Kidney (tissue), 14 donors: Measurements from ENCODE around the gene KCNN3. TPM values are rescaled to one million over a fixed set of nuclear protein-coding genes. Genes with fewer than 3 reads are reported as not detected.
A peak's percentile ranks its signal among the peaks of the same experiment; 100 is the strongest.
"Not testable (repeated sequence)": the region's sequence is repeated elsewhere in the genome, so short reads cannot be mapped to it uniquely, and the experiment has no call there.

ENCODE experiments used
- DNase-seq, 5 donors: peaks; one replicate each; pipeline ENCODE4 v3.0.0-alpha.2; 2013 to 2020
- FAIRE-seq: peaks from 2 replicates; lab custom pipeline; 2012; peaks lifted over from hg19 to GRCh38; lab: Jason Lieb, UNC
- H3K27ac ChIP-seq, 2 donors: one replicate each; pipeline ENCODE4 v1.7.0; 2013; ENCODE audit warnings: low read depth in 2 of 2, low read length in 2 of 2, inconsistent platforms in 1 of 2
- H3K27me3 ChIP-seq: one replicate; pipeline ENCODE4 v1.7.1; 2013; ENCODE audit warnings: low read length, inconsistent platforms; ENCODE audit not compliant: control insufficient read depth, insufficient read depth
- H3K36me3 ChIP-seq, 3 donors: one replicate each; pipeline versions ENCODE4 v1.7.0 to v1.7.1; 2013; ENCODE audit warnings: low read length in 3 of 3, control low read depth in 1 of 3, inconsistent platforms in 1 of 3; ENCODE audit not compliant: insufficient read depth in 3 of 3, control insufficient read depth in 2 of 3
- H3K4me1 ChIP-seq, 3 donors: one replicate each; pipeline versions ENCODE4 v1.7.0 to v1.7.1; 2013; ENCODE audit warnings: low read length in 3 of 3, inconsistent platforms in 1 of 3, low read depth in 1 of 3; ENCODE audit not compliant: control insufficient read depth in 2 of 3, insufficient read depth in 2 of 3
- H3K4me3 ChIP-seq, 3 donors: one replicate each; pipeline versions ENCODE4 v1.7.0 to v1.8.1; 2013; ENCODE audit warnings: low read length in 3 of 3, control low read depth in 1 of 3, inconsistent platforms in 1 of 3
- H3K9ac ChIP-seq, 3 donors: one replicate each; pipeline versions ENCODE4 v1.7.0 to v1.7.1; 2013; ENCODE audit warnings: low read length in 3 of 3, control low read depth in 1 of 3, inconsistent platforms in 1 of 3
- H3K9me3 ChIP-seq, 3 donors: one replicate each; pipeline versions ENCODE4 v1.7.0 to v1.7.1; 2013; ENCODE audit warnings: low read length in 3 of 3, control low read depth in 1 of 3, inconsistent platforms in 1 of 3; ENCODE audit not compliant: control insufficient read depth in 2 of 3, insufficient read depth in 1 of 3
- intact Hi-C: fragments of 100-400 bp; cut with DNase I; formaldehyde crosslinking; loops from one replicate; pipeline ENCODE4 v1.11.1; 2022
- polyA plus RNA-seq: library from polyadenylated mRNA; stranded (reverse); fragments of 350-450 nt; fragmentation: Illumina TruSeq; extraction: RNeasy Lipid Tissue Mini Kit (QIAGEN cat#74804); gene quantifications from one replicate; pipeline ENCODE4 v1.2.3, GENCODE V29; 2014; ENCODE audit warnings: low read depth, low replicate concordance; ENCODE audit not compliant: insufficient read depth
- total RNA-seq: library from RNA; stranded (reverse); fragmentation: NEBNext Ultra II Directional; extraction: Animal tissue kit (Norgen Biotek cat#: 25700); gene quantifications from one replicate; pipeline ENCODE4 v1.2.1, GENCODE V29; 2021
- TF ChIP-seq, protein P1 (sequence below): IDR thresholded peaks from 3 replicates; pipeline ENCODE4 v1.5.1; 2012; ENCODE audit warnings: mild to moderate bottlenecking, moderate library complexity, borderline replicate concordance; ENCODE audit not compliant: insufficient read depth; ENCODE audit errors: extremely low read depth
- donor health status: control.
- donor health status: control.
- donor health status: control.
- donor health status: control.
- donor health status: control.
- donor health status: DM: yes; HTN: yes; CAD: no.
- donor health status: Normal renal cell carcinoma (clear cell type).

Gene KCNN3
- total and polyA plus RNA-seq, 2 donors from 2014 or later: 2.6 to 5.6 TPM

GRCh38 chr1:154674456-154674855 is 195.6 kb downstream of the KCNN3 start:
- H3K27ac ChIP-seq, DNase-seq, intact Hi-C loops: not testable (repeated sequence)

GRCh38 chr1:154672245-154672644 is 197.8 kb downstream of the KCNN3 start:
- intact Hi-C loops, H3K36me3 ChIP-seq, H3K27me3 ChIP-seq, H3K9me3 ChIP-seq, DNase-seq, H3K4me1 ChIP-seq, FAIRE-seq, H3K9ac ChIP-seq, H3K27ac ChIP-seq, H3K4me3 ChIP-seq: not testable (repeated sequence)

More at GRCh38 chr1:154674456-154674855, 195.6 kb downstream of the KCNN3 start:
- H3K36me3 ChIP-seq, H3K4me1 ChIP-seq, H3K9me3 ChIP-seq, H3K4me3 ChIP-seq, H3K9ac ChIP-seq, H3K27me3 ChIP-seq, FAIRE-seq: not testable (repeated sequence)

DNA sequence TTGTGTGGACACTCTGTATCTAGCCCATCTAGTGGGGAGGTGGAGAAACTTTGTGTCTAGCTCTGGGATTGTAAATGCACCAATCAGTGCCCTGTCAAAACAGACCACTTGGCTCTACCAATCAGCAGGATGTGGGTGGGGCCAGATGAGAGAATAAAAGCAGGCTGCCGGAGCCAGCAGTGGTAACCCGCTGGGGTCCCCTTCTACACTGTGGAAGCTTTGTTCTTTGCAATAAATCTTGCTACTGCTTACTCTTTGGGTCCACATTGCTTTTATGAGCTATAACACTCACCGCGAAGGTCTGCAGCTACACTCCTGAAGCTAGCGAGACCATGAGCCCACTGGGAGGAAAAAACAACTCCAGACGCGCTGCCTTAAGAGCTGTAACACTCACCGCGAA is 198.7 kb downstream of the KCNN3 start:
- FAIRE-seq, H3K36me3 ChIP-seq, intact Hi-C loops, H3K4me3 ChIP-seq, H3K9ac ChIP-seq, H3K9me3 ChIP-seq, H3K27me3 ChIP-seq, H3K27ac ChIP-seq, H3K4me1 ChIP-seq, DNase-seq: not testable (repeated sequence)

DNA sequence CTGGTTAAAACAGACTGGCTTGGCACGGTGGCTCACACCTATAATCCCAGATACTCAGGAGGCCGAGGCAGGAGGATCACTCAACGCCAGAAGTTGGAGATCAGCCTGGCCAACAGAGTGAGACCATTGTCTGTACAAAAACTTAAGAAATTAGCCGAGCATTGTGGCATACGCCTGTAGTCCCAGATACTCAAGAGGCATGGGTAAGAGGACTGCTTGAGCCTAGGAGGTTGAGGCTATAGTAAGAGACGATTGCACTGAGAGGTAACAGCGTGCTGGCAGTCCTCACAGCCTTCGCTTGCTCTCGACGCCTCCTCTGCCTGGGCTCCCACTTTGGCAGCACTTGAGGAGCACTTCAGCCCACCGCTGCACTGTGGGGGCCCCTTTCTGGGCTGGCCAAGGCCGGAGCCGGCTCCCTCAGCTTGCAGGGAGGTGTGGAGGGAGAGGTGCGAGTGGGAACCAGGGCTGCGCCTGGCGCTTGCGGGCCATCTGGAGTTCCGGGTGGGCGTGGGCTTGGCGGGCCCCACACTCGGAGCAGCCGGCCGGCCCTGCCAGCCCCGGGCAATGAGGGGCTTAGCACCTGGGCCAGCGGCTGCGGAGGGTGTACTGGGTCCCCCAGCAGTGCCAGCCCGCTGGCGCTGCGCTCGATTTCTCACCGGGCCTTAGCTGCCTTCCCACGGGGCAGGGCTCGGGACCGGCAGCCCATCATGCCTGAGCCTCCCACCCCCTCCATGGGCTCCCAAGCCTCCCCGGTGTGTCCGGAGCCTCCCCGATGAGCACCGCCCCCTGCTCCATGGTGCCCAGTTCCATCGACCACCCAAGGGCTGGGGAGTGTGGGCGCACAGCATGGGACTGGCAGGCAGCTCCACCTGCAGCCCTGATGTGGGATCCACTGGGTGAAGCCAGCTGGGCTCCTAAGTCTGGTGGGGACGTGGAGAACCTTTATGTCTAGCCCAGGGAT is 199.5 kb downstream of the KCNN3 start:
- H3K36me3 ChIP-seq, intact Hi-C loops, FAIRE-seq, DNase-seq, H3K9me3 ChIP-seq, H3K27me3 ChIP-seq, H3K4me3 ChIP-seq, H3K9ac ChIP-seq, H3K4me1 ChIP-seq, H3K27ac ChIP-seq: not testable (repeated sequence)

DNA sequence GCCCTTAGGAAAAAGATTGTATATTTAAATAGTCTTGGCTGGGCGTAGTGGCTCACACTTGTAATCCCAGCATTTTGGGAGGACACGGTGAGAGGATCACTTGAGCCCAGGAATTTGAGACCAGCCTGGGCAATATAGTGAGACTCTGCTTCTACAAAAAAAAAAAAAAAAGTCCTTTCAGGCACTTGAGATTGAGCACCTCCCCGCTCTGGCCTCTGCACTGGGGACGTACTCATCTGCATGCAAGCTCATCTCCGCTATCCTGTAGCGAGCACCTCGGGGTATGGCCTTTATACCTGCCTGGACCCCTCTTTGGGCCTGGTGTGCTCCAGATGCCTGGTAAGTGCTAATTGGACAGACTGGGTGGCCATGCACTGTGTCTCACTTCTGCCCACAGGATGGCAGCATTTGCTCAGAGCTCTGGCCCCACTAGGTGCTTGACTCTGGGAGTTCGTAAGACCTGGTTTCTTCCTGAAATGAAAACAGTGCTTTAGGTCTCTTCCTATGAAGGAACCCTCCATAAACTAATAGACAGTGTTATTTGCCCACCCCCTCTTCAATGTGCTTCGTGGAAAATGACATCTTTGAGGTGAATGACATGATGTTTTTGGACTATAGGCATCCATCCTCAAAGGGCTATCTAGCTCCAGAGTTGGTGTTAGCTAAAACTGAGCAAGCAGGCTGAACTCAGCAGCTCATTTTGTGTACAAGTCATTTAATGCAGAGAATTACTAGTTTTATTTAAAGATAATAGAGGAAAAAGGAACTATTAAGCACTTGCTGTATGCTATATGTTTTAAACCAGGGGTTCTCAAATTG is 200.4 kb downstream of the KCNN3 start:
- H3K9me3 ChIP-seq: no peaks in the 10 kb centered on the region
- intact Hi-C loops: loop anchor here (5.0 kb wide), 1 partner anchor 208 kb away; no protein-coding TSS in a partner anchor
- H3K27me3 ChIP-seq: no peaks in the 10 kb centered on the region
- H3K4me1 ChIP-seq: no peaks in the 10 kb centered on the region
- H3K27ac ChIP-seq: no peak overlapping the region
- TF ChIP-seq, protein P1, sequence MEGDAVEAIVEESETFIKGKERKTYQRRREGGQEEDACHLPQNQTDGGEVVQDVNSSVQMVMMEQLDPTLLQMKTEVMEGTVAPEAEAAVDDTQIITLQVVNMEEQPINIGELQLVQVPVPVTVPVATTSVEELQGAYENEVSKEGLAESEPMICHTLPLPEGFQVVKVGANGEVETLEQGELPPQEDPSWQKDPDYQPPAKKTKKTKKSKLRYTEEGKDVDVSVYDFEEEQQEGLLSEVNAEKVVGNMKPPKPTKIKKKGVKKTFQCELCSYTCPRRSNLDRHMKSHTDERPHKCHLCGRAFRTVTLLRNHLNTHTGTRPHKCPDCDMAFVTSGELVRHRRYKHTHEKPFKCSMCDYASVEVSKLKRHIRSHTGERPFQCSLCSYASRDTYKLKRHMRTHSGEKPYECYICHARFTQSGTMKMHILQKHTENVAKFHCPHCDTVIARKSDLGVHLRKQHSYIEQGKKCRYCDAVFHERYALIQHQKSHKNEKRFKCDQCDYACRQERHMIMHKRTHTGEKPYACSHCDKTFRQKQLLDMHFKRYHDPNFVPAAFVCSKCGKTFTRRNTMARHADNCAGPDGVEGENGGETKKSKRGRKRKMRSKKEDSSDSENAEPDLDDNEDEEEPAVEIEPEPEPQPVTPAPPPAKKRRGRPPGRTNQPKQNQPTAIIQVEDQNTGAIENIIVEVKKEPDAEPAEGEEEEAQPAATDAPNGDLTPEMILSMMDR: peak; percentile 86
- no peak overlapping the region for H3K9ac ChIP-seq
- FAIRE-seq (no peak), DNase-seq (peak; percentile 78 to 90 (median 82))
- no peaks in the 10 kb centered on the region for H3K36me3 ChIP-seq
- no peak overlapping the region for H3K4me3 ChIP-seq
